Neural progenitor cell (in vitro differentiated cells): Measurements from ENCODE around the gene ASCL5.

Experiments used
- CTCF ChIP-seq: fragments of 200-600 bp; sonication (generic); IDR thresholded peaks from 2 replicates; pipeline ENCODE4 v1.5.1; 2017; ENCODE audit warnings: antibody characterized with exemption, mild to moderate bottlenecking
- EZH2 ChIP-seq: fragments of 200-600 bp; sonication (generic); IDR thresholded peaks from 2 replicates; pipeline ENCODE4 v1.6.1; 2017; ENCODE audit warnings: antibody characterized with exemption, mild to moderate bottlenecking, moderate library complexity
- EZH2phosphoT487 ChIP-seq: fragments of 200-600 bp; sonication (generic); IDR thresholded peaks from 2 replicates; pipeline ENCODE4 v1.6.1; 2017; ENCODE audit warnings: antibody characterized with exemption

- no peak for TF ChIP-seq CTCF
- TF ChIP-seq EZH2phosphoT487, result no peak
- TF ChIP-seq EZH2, result no peak
These were observed 15.8 kb downstream of the ASCL5 start for GRCh38 chr1:201111156-201111555.
